GM19468 (cell line): ENCODE measurements around the gene LRRC59.
"Not testable (repeated sequence)": the region's sequence is repeated elsewhere in the genome, so short reads cannot be mapped to it uniquely, and the experiment has no call there.

Source experiments
- ATAC-seq: cut with Tn5 transposase; IDR thresholded peaks from one replicate; pipeline ENCODE4 v1.9.1; 2021; ENCODE audit warnings: mild to moderate bottlenecking, moderate library complexity, moderate number of reproducible peaks; ENCODE audit not compliant: unreplicated experiment; ENCODE audit errors: extremely low read depth

The LRRC59 gene

GRCh38 chr17:50424996-50425681 is 27.8 kb upstream of the LRRC59 start:
- no peak for ATAC-seq

GRCh38 chr17:50424246-50424995 is 27.1 kb upstream of the LRRC59 start:
- no peak for ATAC-seq

- ATAC-seq, result no peak
Observed at GRCh38 chr17:50423553-50424159, 26.3 kb upstream of the LRRC59 start.

- no peak for ATAC-seq
Observed at GRCh38 chr17:50422738-50423137, 25.4 kb upstream of the LRRC59 start.

GRCh38 chr17:50421308-50422051 is 24.2 kb upstream of the LRRC59 start:
- no peak for ATAC-seq

- ATAC-seq, result no peak
Observed at GRCh38 chr17:50420419-50421112, 23.2 kb upstream of the LRRC59 start.

- ATAC-seq, result not testable (repeated sequence)
Observed at GRCh38 chr17:50419577-50419976, 22.3 kb upstream of the LRRC59 start.

GRCh38 chr17:50414808-50415207 is 17.5 kb upstream of the LRRC59 start:
- ATAC-seq, result no peak

DNA sequence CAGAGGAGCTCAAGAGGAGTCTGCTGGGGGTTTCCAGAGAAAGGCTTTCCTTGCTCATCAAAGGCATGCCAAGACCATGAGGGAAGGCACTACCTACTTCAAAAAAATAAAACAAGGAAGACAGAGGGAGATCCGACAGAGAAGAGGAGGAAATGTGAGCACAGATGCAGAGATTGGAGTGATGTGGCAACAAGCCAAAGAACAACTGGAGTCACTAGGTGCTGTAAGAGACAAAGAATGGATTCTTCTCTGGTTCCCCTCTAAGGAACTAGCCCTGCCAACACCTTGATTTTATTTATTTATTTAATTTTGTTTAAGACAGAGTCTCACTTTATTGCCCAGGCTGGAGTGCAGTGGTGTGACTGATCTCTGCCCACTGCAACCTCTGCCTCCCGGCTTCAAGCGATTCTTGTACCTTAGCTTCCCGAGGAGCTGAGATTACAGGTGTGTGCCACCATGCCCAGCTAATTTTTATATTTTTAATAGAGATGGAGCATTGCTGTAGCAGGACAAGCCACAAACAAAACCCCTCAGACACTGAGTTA is 14.9 kb upstream of the LRRC59 start:
- ATAC-seq, result no peak

DNA sequence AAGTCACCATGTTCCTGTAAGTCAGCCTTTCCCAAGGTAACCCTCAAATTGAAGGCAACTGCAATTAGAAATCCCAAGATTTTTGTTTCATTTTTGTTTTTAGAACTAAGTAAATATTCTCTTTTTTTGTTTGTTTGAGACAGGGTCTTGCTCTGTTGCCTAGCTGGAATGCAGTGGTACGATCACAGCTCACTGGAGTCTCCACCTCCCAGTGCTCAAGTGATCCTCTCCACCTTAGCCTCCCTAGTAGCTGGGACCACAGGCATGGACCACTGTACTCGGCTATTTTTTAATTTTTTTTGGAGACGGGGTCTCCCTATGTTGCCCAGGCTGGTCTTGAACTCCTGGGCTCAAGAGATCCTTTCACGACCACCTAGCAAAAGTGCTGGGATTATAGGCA is 10.6 kb upstream of the LRRC59 start:
- ATAC-seq, result no peak

- ATAC-seq, result no peak
Observed at GRCh38 chr17:50406578-50406977, 9.3 kb upstream of the LRRC59 start.

DNA sequence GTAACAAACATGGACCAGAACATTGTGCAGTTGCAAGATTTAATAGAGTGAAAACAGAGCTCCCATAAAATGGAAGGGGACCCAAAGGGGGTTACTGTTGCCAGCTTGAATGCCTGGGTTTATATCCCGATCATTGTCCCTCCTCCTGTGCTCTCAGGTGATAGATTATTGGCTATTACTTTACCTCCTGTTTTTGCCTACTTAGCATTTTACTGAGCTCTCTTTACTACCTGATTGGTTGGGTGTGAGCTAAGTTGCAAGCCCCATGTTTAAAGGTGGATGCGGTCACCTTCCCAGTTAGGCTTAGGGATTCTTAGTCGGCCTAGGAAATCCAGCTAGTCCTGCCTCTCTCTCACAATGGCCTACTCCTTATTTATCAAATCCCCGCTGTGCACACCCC is 8.0 kb upstream of the LRRC59 start:
- not testable (repeated sequence) for ATAC-seq

DNA sequence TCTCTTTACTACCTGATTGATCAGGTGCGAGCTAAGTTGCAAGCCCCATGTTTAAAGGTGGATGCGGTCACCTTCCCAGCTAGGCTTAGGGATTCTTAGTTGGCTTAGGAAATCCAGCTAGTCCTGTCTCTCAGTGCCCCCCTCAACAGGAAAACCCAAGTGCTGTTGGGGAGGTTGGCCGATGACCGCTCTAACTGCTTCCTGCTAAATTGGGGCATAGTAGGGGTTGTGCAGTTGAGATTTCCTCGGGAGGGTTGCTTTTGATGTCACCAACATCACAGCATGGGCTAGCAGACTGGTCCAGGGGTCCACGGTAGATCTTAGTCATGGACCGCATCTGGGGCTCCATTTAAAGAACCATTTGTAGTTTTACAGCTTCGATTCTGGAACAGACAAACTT is 2.3 kb upstream of the LRRC59 start:
- ATAC-seq, result not testable (repeated sequence)

GRCh38 chr17:50398672-50399071 is 1.3 kb upstream of the LRRC59 start:
- not testable (repeated sequence) for ATAC-seq

GRCh38 chr17:50397919-50398285 is 579 bp upstream of the LRRC59 start:
- no peak for ATAC-seq

GRCh38 chr17:50396261-50397110 is 837 bp downstream of the LRRC59 start:
- no peak for ATAC-seq

DNA sequence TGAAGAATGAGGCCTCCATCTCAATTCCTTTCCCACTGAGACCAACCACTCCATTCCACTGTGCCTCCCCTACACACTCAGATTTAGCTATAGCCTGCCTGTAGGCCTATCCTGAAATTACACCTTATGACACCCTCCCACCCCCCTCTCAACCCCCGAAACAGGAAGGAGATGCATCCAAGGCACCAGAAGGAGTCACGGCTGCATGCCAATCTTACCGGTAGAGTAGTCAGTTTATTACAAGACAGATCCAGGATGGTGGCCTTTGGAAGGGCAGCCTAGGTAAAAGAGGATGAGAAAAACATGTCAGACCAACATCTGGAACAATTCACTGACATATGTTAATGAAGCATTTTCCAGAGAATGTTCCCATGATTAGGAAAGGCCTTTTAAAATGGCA is 2.6 kb downstream of the LRRC59 start:
- no peak for ATAC-seq

DNA sequence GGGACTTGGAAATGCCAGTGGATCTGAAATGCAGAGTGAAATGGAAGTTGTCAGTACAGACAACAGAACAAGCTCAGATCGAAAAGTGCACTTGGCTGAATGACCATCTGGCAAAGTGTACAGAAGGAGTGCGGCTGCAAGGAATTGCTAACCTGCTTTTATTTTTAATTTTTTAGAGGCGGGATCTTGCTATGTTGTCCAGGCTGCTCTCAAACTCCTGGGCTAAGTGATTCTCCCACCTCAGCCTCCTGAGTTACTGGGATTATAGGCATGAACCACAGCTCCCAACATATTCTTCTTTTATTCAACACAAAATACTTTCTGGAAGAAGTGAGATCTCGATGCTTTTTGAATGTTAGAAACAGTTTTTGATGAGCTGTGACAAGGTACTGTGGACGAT is 3.6 kb downstream of the LRRC59 start:
- ATAC-seq, result no peak

- ATAC-seq, result no peak
Observed at GRCh38 chr17:50392621-50393020, 4.7 kb downstream of the LRRC59 start.
